ENCODE measurements around the gene RTBDN. TPM values are rescaled to one million over a fixed set of nuclear protein-coding genes. Genes with fewer than 3 reads are reported as not detected.

RTBDN gene
- total RNA-seq, 1 donor from 2014 or later = not detected

DNA sequence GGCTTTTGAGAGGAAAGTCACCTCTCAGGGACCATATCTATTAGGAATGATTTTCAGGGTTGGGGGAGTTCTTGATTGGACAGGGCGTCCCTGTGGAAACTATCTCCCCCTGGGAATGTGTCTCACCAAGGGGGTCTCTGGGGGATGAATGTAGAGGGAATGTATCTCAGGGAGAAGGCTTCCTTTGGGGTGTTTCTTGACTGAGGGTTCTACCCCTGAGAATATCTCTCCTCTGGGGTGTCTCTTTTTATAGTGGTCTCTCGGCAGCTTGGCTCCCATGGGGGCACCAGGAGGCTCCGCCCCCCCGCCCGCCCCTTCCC is 1.0 kb downstream of the RTBDN start:
- Histone ChIP-seq H2AFZ (replicated peaks) (no peak overlapping the region), H3K27me3 (peaks cover 98% of the 10 kb centered on the region), H3K36me3 (no peaks in the 10 kb centered on the region), H3K27ac (no peak overlapping the region), H4K20me1 (ENCODE audit: low read depth) (peaks cover 57% of the 10 kb centered on the region), H3K4me1 (no peaks in the 10 kb centered on the region), H3K9me3 (ENCODE audit: low read depth) (no peaks in the 10 kb centered on the region), H3K4me3 (peak overlapping the region; percentile 78), H3K79me2 (ENCODE audit: low read depth) (no peaks in the 10 kb centered on the region), H3K4me2 (peak overlapping the region; percentile 89), H3F3A (ENCODE audit: low read depth) (peaks cover 57% of the 10 kb centered on the region), H3K9ac (no peak overlapping the region)
- Mint-ChIP-seq H3K27ac (no peak overlapping the region), H3K27me3 (ENCODE audit: insufficient read depth, low read depth) (peaks cover 55% of the 10 kb centered on the region), H3K4me1 (peaks cover 33% of the 10 kb centered on the region), H3K4me3 (peak overlapping the region; percentile 76), H3K9me3 (peaks cover 4% of the 10 kb centered on the region), H3K36me3 (no peaks in the 10 kb centered on the region)
- no peak for DNase-seq (ENCODE audit: low spot score)
- TF ChIP-seq, protein P1, sequence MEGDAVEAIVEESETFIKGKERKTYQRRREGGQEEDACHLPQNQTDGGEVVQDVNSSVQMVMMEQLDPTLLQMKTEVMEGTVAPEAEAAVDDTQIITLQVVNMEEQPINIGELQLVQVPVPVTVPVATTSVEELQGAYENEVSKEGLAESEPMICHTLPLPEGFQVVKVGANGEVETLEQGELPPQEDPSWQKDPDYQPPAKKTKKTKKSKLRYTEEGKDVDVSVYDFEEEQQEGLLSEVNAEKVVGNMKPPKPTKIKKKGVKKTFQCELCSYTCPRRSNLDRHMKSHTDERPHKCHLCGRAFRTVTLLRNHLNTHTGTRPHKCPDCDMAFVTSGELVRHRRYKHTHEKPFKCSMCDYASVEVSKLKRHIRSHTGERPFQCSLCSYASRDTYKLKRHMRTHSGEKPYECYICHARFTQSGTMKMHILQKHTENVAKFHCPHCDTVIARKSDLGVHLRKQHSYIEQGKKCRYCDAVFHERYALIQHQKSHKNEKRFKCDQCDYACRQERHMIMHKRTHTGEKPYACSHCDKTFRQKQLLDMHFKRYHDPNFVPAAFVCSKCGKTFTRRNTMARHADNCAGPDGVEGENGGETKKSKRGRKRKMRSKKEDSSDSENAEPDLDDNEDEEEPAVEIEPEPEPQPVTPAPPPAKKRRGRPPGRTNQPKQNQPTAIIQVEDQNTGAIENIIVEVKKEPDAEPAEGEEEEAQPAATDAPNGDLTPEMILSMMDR (IDR thresholded peaks at IDR 0.05) = no peak
- TF ChIP-seq EZH2phosphoT487 (IDR thresholded peaks at IDR 0.05) (no peak), EZH2 (IDR thresholded peaks at IDR 0.05) (no peak)

DNA sequence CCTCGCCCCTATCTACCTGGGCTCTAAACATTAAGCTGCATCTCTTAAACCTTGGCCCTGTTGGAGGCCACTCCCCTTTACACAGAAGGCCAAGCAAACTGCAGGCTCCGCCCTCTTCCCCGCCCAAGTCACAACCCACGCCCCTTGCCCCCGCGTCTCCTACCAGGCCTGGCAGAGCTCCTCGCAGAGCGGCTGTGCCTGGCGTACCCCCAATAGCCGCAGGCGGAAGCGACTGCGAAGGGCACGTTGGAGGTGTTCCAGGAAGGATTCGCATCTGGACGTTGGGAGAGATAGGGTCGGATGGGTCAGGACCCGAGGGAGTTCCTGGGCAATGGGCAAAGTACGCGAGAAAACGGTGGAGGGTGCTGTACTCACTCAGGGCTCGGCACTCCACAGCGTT is 5.9 kb downstream of the RTBDN start:
- no peaks in the 10 kb centered on the region for H3K9me3 ChIP-seq (ENCODE audit: low read depth)
- Mint-ChIP-seq H3K36me3 (no peaks in the 10 kb centered on the region), H3K4me3 (no peak overlapping the region), H3K4me1 (peaks cover 23% of the 10 kb centered on the region), H3K27me3 (ENCODE audit: insufficient read depth, low read depth) (peaks cover 45% of the 10 kb centered on the region), H3K9me3 (peaks cover 11% of the 10 kb centered on the region), H3K27ac (no peak overlapping the region)
- H3K4me1 ChIP-seq = no peaks in the 10 kb centered on the region
- H3K27me3 ChIP-seq = peaks cover 57% of the 10 kb centered on the region
- no peaks in the 10 kb centered on the region for H3K79me2 ChIP-seq (ENCODE audit: low read depth)
- no peak overlapping the region for H2AFZ ChIP-seq (replicated peaks)
- peaks cover 37% of the 10 kb centered on the region for H3F3A ChIP-seq (ENCODE audit: low read depth)
- H3K36me3 ChIP-seq = no peaks in the 10 kb centered on the region
- H3K4me2 ChIP-seq = peak overlapping the region; percentile 50
- peak; percentile 79 for DNase-seq (ENCODE audit: low spot score)
- H3K4me3 ChIP-seq = peak overlapping the region; percentile 21
- H4K20me1 ChIP-seq (ENCODE audit: low read depth) = peaks cover 48% of the 10 kb centered on the region
- no peak overlapping the region for H3K27ac ChIP-seq
- H3K9ac ChIP-seq = no peak overlapping the region
- TF ChIP-seq, protein P1 (IDR thresholded peaks at IDR 0.05) = no peak

DNA sequence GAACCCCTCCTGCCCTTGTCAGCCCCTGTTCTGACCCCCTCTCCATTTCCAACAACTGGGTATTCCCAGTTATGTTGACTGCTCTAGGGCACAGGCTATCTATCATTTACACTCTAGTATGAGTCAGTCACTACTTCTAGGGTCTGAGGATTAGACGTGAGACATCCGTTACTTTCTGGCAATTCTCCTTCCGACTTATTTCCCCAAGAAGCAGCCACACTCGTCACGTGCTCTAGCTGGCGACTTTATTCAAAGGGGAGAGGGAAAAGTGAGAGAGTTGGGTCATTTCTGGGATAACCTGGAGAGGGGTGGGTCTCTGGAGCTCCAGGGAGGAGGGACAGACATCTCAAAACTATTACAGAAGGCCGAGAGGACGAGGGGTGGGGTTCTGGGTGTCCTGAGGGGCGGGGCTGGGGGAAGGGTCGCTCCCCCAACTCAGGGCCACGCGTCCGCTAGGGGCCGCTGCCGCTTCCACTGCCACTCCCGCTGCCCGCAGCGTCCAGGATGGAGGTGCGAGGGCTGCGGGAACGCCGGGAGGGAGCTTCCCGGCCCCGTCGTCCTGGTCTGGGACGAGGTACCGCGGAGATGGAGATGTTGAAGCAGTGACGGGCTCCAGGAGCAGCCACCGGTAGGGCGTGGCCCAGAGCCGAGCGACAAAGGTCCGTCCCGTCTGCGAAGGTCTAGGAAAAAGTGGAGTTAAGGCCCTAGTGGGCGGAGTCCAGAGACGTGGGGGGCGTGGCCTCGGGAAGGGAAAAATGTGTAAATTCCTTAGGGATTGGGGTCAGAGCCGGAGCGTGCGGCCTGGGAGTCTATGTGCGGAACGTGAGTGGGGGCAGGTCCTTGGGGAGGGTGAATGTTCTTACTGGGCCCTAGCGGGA is 8.9 kb downstream of the RTBDN start:
- peak; percentile 92 for DNase-seq (ENCODE audit: low spot score)
- peaks cover 10% of the 10 kb centered on the region for H3K9me3 Mint-ChIP-seq
- H3K27ac Mint-ChIP-seq = no peak overlapping the region
- Histone ChIP-seq H3F3A (ENCODE audit: low read depth) (peaks cover 34% of the 10 kb centered on the region), H3K4me2 (peak overlapping the region; percentile 33), H3K4me3 (peak overlapping the region; percentile 28), H3K36me3 (no peaks in the 10 kb centered on the region), H3K9ac (no peak overlapping the region), H3K27me3 (peaks cover 27% of the 10 kb centered on the region), H3K9me3 (ENCODE audit: low read depth) (no peaks in the 10 kb centered on the region), H4K20me1 (ENCODE audit: low read depth) (peaks cover 18% of the 10 kb centered on the region), H2AFZ (replicated peaks) (peak overlapping the region; percentile 78), H3K79me2 (ENCODE audit: low read depth) (no peaks in the 10 kb centered on the region), H3K27ac (no peak overlapping the region), H3K4me1 (no peaks in the 10 kb centered on the region)
- peak overlapping the region; percentile 71 for H3K4me3 Mint-ChIP-seq
- H3K27me3 Mint-ChIP-seq (ENCODE audit: insufficient read depth, low read depth) = peaks cover 21% of the 10 kb centered on the region
- H3K36me3 Mint-ChIP-seq = no peaks in the 10 kb centered on the region
- TF ChIP-seq, protein P1 (IDR thresholded peaks at IDR 0.05) = peak; percentile 80
- TF ChIP-seq EZH2 (IDR thresholded peaks at IDR 0.05) = no peak
- H3K4me1 Mint-ChIP-seq = peaks cover 7% of the 10 kb centered on the region

Measured in neural progenitor cell (in vitro differentiated cells).